GM12892 (cell line): ENCODE measurements around the gene DHPS.
"Not testable (repeated sequence)": the region's sequence is repeated elsewhere in the genome, so short reads cannot be mapped to it uniquely, and the experiment has no call there.

ENCODE experiments used
- POLR2A ChIP-seq: IDR thresholded peaks from 2 replicates; pipeline ENCODE4 v1.6.1; 2011; ENCODE audit warnings: low read depth, low read length, control low read depth
- POLR2AphosphoS5 ChIP-seq: IDR thresholded peaks from 2 replicates; pipeline ENCODE4 v1.6.1; 2011; ENCODE audit warnings: low read depth, low read length, control low read depth
- TAF1 ChIP-seq: IDR thresholded peaks from 2 replicates; pipeline ENCODE4 v1.6.1; 2011; ENCODE audit warnings: low read depth, mild to moderate bottlenecking, control low read depth, low read length, borderline replicate concordance

DNA sequence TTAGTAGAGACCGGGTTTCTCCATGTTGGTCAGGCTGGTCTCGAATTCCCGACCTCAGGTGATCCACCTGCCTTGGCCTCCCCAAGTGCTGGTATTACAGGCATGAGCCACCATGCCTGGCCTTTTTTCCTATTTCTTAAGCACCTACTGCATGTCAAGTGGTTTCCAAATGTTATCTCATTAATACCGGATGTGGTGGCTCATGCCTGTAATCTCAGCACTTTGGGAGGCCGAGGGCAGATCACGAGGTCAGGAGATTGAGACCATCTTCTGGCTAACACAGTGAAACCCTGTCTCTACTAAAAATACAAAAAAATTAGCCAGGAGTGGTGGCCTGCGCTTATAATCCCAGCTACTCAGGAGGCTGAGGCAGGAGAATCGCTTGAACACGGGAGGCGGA is 43.9 kb upstream of the DHPS start:
- not testable (repeated sequence) for TF ChIP-seq POLR2AphosphoS5, POLR2A, TAF1
